Measurements from ENCODE around the gene SLC16A10. TPM values are rescaled to one million over a fixed set of nuclear protein-coding genes. Genes with fewer than 3 reads are reported as not detected.

The SLC16A10 gene
- polyA plus RNA-seq, 1 donor (not counting 4 experiments of a cell fraction or from before 2014, with no cell fraction given) = not detected

DNA sequence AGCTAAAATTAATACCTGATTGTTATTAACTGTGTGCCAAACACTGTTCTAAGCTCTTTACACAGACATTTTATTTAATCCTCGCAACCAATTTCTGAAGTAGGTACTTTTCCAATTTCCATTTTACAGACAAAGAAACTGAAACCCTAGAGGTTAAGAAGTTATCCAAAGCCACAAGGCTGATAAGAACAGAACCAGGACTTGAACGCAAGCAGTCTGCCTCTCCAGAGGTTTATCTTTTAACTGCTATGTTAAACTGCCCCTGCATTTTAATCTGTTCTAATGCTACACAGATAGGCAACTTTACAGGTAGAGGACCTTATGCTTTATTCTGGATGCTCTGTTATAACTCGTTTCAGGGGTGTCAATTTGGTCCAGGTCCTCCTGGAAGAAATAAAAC lies 118.2 kb downstream of the SLC16A10 start:
- FAIRE-seq (no peak), DNase-seq (ENCODE audit: low read depth, low spot score) (no peak)
- Histone ChIP-seq H3K4me2 (ENCODE audit: control insufficient read depth, extremely low read depth, insufficient read depth, low read depth, low read length) (no peak overlapping the region), H3K79me2 (ENCODE audit: control insufficient read depth, insufficient read depth, low read length) (no peaks in the 10 kb centered on the region), H2AFZ (ENCODE audit: control insufficient read depth, low read length) (no peak overlapping the region), H3K27ac (ENCODE audit: control insufficient read depth, insufficient read depth, low read length) (no peak overlapping the region), H3K4me1 (ENCODE audit: control insufficient read depth, extremely low read depth, insufficient read depth, low read length) (no peaks in the 10 kb centered on the region), H3K27me3 (ENCODE audit: control insufficient read depth, extremely low read depth, insufficient read depth, low read length) (no peaks in the 10 kb centered on the region), H4K20me1 (ENCODE audit: control insufficient read depth, extremely low read depth, insufficient read depth, low read length) (no peaks in the 10 kb centered on the region), H3K4me3 (ENCODE audit: control insufficient read depth in 2 of 3, extremely low read depth in 1 of 3, insufficient read depth in 2 of 3, low read depth in 1 of 3, low read length in 3 of 3) (no peak overlapping the region), H3K9me1 (ENCODE audit: control insufficient read depth, extremely low read depth, insufficient read depth, low read length) (no peaks in the 10 kb centered on the region), H3K9me3 (ENCODE audit: control insufficient read depth, low read depth, low read length) (no peaks in the 10 kb centered on the region), H3K9ac (ENCODE audit: control insufficient read depth, extremely low read depth, insufficient read depth, low read length) (no peak overlapping the region), H3K36me3 (ENCODE audit: control insufficient read depth in 2 of 2, extremely low read depth in 1 of 2, insufficient read depth in 2 of 2, low read length in 2 of 2) (no peaks in the 10 kb centered on the region)
- TF ChIP-seq, protein P1, sequence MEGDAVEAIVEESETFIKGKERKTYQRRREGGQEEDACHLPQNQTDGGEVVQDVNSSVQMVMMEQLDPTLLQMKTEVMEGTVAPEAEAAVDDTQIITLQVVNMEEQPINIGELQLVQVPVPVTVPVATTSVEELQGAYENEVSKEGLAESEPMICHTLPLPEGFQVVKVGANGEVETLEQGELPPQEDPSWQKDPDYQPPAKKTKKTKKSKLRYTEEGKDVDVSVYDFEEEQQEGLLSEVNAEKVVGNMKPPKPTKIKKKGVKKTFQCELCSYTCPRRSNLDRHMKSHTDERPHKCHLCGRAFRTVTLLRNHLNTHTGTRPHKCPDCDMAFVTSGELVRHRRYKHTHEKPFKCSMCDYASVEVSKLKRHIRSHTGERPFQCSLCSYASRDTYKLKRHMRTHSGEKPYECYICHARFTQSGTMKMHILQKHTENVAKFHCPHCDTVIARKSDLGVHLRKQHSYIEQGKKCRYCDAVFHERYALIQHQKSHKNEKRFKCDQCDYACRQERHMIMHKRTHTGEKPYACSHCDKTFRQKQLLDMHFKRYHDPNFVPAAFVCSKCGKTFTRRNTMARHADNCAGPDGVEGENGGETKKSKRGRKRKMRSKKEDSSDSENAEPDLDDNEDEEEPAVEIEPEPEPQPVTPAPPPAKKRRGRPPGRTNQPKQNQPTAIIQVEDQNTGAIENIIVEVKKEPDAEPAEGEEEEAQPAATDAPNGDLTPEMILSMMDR (optimal IDR thresholded peaks at IDR 0.05 in 1 of 3, IDR thresholded peaks at IDR 0.05 in 1 of 3, conservative IDR thresholded peaks at IDR 0.05 in 1 of 3; ENCODE audit: extremely low read depth in 1 of 3, insufficient read depth in 2 of 3, low read length in 3 of 3) = no peak
- no peak for TF ChIP-seq EZH2 (IDR thresholded peaks at IDR 0.05; ENCODE audit: low read length)
- dilution Hi-C loops (cut with MboI; ENCODE audit: extremely low pct_ligation_motif_present, low sequenced_read_pairs) = loop anchor here (25.0 kb wide), 1 partner anchor 168 kb away; no protein-coding TSS in a partner anchor

DNA sequence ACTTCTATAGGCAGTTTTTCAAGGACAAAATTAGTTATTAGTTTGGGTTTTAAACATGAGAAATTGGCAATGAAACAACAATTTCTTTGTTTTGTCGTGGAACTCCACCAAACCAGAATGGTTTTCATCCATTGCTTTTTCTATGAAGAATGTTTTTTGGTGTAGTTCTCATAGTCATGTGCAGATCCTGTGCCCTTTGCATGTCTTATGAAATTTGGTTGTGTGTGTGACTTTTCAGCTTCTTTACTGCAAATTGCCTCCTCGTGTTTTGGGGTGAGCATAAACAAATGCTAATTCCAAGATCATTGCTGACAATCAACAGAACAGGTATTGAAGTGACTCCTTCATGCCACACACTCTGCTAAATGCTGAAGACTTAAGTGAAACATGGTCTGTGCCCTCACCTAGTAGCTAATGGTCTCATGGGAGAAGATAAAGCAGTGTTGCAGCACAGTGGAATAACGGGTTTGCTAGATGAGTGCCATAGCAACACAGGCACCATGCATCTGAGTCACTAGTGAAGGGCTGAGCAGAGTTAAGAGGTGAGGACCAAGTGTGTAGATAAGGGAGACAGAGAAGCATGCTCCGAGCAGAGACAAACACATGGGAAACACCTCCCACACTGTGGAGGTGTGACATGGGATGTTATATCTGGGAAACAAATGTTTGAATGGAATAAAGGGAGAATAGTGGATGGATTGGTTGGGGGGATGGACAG lies 120.0 kb downstream of the SLC16A10 start:
- dilution Hi-C loops (cut with MboI; ENCODE audit: extremely low pct_ligation_motif_present, low sequenced_read_pairs) = loop anchor here (25.0 kb wide), 1 partner anchor 170 kb away; no protein-coding TSS in a partner anchor
- no peak overlapping the region for H3K27ac ChIP-seq (ENCODE audit: control insufficient read depth, insufficient read depth, low read length)
- DNase-seq (ENCODE audit: low read depth, low spot score) (no peak), FAIRE-seq (no peak)
- H3K4me2 ChIP-seq (ENCODE audit: control insufficient read depth, extremely low read depth, insufficient read depth, low read depth, low read length) = no peak overlapping the region
- H3K27me3 ChIP-seq (ENCODE audit: control insufficient read depth, extremely low read depth, insufficient read depth, low read length) = no peaks in the 10 kb centered on the region
- H3K9me1 ChIP-seq (ENCODE audit: control insufficient read depth, extremely low read depth, insufficient read depth, low read length) = no peaks in the 10 kb centered on the region
- no peak overlapping the region for H2AFZ ChIP-seq (ENCODE audit: control insufficient read depth, low read length)
- H3K79me2 ChIP-seq (ENCODE audit: control insufficient read depth, insufficient read depth, low read length) = no peaks in the 10 kb centered on the region
- H3K36me3 ChIP-seq (ENCODE audit: control insufficient read depth in 2 of 2, extremely low read depth in 1 of 2, insufficient read depth in 2 of 2, low read length in 2 of 2) = no peaks in the 10 kb centered on the region
- no peaks in the 10 kb centered on the region for H3K9me3 ChIP-seq (ENCODE audit: control insufficient read depth, low read depth, low read length)
- H4K20me1 ChIP-seq (ENCODE audit: control insufficient read depth, extremely low read depth, insufficient read depth, low read length) = no peaks in the 10 kb centered on the region
- TF ChIP-seq EZH2 (IDR thresholded peaks at IDR 0.05; ENCODE audit: low read length) = no peak
- TF ChIP-seq, protein P1 (optimal IDR thresholded peaks at IDR 0.05 in 1 of 3, IDR thresholded peaks at IDR 0.05 in 1 of 3, conservative IDR thresholded peaks at IDR 0.05 in 1 of 3; ENCODE audit: extremely low read depth in 1 of 3, insufficient read depth in 2 of 3, low read length in 3 of 3) = no peak
- no peaks in the 10 kb centered on the region for H3K4me1 ChIP-seq (ENCODE audit: control insufficient read depth, extremely low read depth, insufficient read depth, low read length)
- no peak overlapping the region for H3K4me3 ChIP-seq (ENCODE audit: control insufficient read depth in 2 of 3, extremely low read depth in 1 of 3, insufficient read depth in 2 of 3, low read depth in 1 of 3, low read length in 3 of 3)
- H3K9ac ChIP-seq (ENCODE audit: control insufficient read depth, extremely low read depth, insufficient read depth, low read length) = no peak overlapping the region
